Vagina (tissue), 2 donors: ENCODE data around the gene NCKAP1. TPM values are rescaled to one million over a fixed set of nuclear protein-coding genes. Genes with fewer than 3 reads are reported as not detected.

Experiments
- DNase-seq, 2 donors: peaks; one replicate each; pipeline ENCODE4 v3.0.0-alpha.2; 2017; ENCODE audit errors: extremely low spot score in 2 of 2
- H3K27ac ChIP-seq: fragments of 200-600 bp; sonication (generic); one replicate; pipeline ENCODE4 v1.5.1; 2019
- H3K27me3 ChIP-seq: fragments of 200-600 bp; sonication (generic); one replicate; pipeline ENCODE4 v1.5.1; 2019
- H3K36me3 ChIP-seq, 2 donors: fragments of 200-600 bp; sonication (generic); one replicate each; pipeline ENCODE4 v1.5.1; 2017 to 2019
- H3K4me1 ChIP-seq: fragments of 200-600 bp; sonication (generic); one replicate; pipeline ENCODE4 v1.5.1; 2019
- H3K4me3 ChIP-seq, 2 donors: fragments of 200-600 bp; sonication (generic); 1 replicate in 1 of 2; 2 replicates in 1 of 2; pipeline ENCODE4 v1.5.1; 2016 to 2019
- H3K9me3 ChIP-seq: fragments of 200-600 bp; sonication (generic); one replicate; pipeline ENCODE4 v1.5.1; 2019
- POLR2A ChIP-seq, 2 donors: fragments of 450-650 bp; IDR thresholded peaks; one replicate each; pipeline ENCODE4 v1.6.1; 2017; ENCODE audit warnings: antibody characterized with exemption in 2 of 2, mild to moderate bottlenecking in 2 of 2, moderate library complexity in 2 of 2
- POLR2AphosphoS5 ChIP-seq, 2 donors: sonication (generic); formaldehyde crosslinking; IDR thresholded peaks; one replicate each; pipeline ENCODE4 v1.9.0; 2017; ENCODE audit warnings: antibody characterized with exemption in 2 of 2, mild to moderate bottlenecking in 2 of 2, low read depth in 1 of 2; ENCODE audit not compliant: insufficient read depth in 1 of 2
- intact Hi-C: fragments of 100-400 bp; cut with DNase I; formaldehyde crosslinking; loops from one replicate; pipeline ENCODE4 v1.15.1; 2023
- total RNA-seq: library from RNA; depleted of rRNA; stranded (reverse); fragments of >200 nt; gene quantifications from one replicate; pipeline ENCODE4 v1.2.3, GENCODE V29; 2016
- TF ChIP-seq, protein P1 (sequence below), 3 experiments: fragments of 450-650 bp in 2 of 3; fragments of 200-600 bp in 1 of 3; sonication (generic) in 1 of 3; IDR thresholded peaks; one replicate each; pipeline ENCODE4 v1.5.1; 2017 to 2019; ENCODE audit warnings: antibody characterized with exemption in 3 of 3, mild to moderate bottlenecking in 2 of 3, moderate library complexity in 2 of 3

The NCKAP1 gene
- total RNA-seq, 1 donor from 2014 or later: 135 TPM

DNA sequence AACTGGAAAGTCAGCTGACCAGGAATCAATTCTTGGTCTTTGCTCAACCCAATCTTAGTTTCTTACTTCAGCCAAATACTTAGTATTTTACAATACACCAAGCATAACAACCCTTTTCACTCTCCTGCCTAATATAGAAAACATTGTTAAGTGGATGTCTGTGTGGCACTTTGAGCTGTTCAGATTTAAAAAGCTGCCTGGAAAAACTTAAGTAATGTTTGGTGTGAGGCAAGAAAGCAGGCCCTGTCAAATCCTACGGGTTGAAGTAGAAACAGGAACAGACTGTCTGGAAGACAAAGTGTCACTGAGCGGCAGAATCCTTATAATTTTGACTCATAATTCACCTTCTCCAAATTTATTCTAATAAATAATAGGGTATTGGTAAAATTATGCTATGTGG is 134.7 kb downstream of the NCKAP1 start:
- no peak for TF ChIP-seq POLR2A (IDR thresholded peaks at IDR 0.05)
- TF ChIP-seq, protein P1, sequence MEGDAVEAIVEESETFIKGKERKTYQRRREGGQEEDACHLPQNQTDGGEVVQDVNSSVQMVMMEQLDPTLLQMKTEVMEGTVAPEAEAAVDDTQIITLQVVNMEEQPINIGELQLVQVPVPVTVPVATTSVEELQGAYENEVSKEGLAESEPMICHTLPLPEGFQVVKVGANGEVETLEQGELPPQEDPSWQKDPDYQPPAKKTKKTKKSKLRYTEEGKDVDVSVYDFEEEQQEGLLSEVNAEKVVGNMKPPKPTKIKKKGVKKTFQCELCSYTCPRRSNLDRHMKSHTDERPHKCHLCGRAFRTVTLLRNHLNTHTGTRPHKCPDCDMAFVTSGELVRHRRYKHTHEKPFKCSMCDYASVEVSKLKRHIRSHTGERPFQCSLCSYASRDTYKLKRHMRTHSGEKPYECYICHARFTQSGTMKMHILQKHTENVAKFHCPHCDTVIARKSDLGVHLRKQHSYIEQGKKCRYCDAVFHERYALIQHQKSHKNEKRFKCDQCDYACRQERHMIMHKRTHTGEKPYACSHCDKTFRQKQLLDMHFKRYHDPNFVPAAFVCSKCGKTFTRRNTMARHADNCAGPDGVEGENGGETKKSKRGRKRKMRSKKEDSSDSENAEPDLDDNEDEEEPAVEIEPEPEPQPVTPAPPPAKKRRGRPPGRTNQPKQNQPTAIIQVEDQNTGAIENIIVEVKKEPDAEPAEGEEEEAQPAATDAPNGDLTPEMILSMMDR (IDR thresholded peaks at IDR 0.05): no peak
- no peak for DNase-seq
- no peak overlapping the region for H3K27ac ChIP-seq
- H3K4me3 ChIP-seq: no peak overlapping the region
- no peaks in the 10 kb centered on the region for H3K4me1 ChIP-seq
- intact Hi-C loops: no loop called here
- H3K36me3 ChIP-seq: no peaks in the 10 kb centered on the region
- H3K9me3 ChIP-seq: no peaks in the 10 kb centered on the region
- H3K27me3 ChIP-seq: no peaks in the 10 kb centered on the region

DNA sequence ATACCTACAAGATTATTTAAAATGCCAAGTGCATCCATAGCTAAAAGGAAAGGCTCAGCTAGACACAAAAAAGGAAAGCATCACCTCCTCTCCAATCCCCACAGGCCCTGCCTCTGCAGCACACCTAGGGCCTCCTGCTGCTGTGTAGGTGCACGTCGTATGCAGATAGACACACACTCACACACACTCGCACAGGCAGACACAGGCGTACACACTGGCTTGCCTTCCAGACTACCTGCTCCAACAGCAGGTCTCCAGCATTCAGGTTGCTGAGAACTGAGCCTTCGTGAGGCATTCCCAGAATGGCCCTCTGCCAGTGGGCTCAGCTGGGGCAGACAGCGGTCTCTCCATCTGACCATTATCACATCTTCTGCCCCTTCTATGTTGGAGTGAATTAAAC is 136.5 kb downstream of the NCKAP1 start:
- H3K27ac ChIP-seq: no peak overlapping the region
- TF ChIP-seq POLR2A (IDR thresholded peaks at IDR 0.05) (no peak), POLR2AphosphoS5 (IDR thresholded peaks at IDR 0.05; ENCODE audit: insufficient read depth in 1 of 2, low read depth in 1 of 2) (no peak)
- TF ChIP-seq, protein P1 (IDR thresholded peaks at IDR 0.05): no peak
- H3K27me3 ChIP-seq: no peaks in the 10 kb centered on the region
- no peaks in the 10 kb centered on the region for H3K9me3 ChIP-seq
- intact Hi-C loops: no loop called here
- no peak overlapping the region for H3K4me3 ChIP-seq
- DNase-seq: no peak
- no peaks in the 10 kb centered on the region for H3K4me1 ChIP-seq
- no peaks in the 10 kb centered on the region for H3K36me3 ChIP-seq

DNA sequence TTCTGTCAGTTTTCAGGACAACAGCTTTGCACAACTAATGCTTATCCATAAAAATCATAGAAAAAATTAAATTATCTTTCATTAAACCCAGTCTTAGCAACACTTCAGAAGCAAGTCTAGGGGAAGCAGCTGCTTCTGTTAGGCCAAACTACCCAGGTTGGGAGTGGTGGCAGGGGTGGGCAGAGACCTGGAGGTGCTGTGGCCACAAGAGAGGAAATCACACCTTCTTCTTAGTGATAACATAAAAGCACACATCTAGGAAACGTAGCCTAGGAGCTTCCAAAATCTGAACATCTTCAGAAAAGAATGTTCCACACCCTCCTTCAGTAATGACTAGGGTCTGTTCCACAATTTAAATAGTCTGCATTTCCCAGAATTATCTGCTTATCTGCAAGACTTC is 139.5 kb downstream of the NCKAP1 start:
- H3K4me1 ChIP-seq: no peaks in the 10 kb centered on the region
- intact Hi-C loops: no loop called here

DNA sequence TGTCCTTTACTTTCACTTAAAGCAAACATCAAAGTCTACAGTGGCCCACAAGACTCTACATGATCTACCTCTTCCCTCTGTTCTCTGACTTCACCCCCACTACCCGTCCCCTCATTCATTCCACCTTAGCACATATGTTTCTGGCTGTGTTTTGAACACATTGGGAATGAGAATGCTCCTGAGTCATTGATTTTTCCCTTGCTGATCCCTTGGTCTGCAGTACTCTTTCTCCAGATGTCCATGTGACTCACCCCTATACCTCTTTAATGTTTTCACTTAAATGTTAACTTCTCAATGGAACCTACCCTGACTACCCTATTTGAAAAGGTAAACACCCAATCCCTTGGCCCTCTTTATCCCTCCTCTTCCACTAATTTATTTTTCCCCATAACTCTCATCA is 141.1 kb downstream of the NCKAP1 start:
- no peaks in the 10 kb centered on the region for H3K27me3 ChIP-seq
- intact Hi-C loops: no loop called here
- TF ChIP-seq POLR2A (IDR thresholded peaks at IDR 0.05): no peak
- TF ChIP-seq, protein P1 (IDR thresholded peaks at IDR 0.05): no peak
- TF ChIP-seq POLR2AphosphoS5 (IDR thresholded peaks at IDR 0.05; ENCODE audit: insufficient read depth in 1 of 2, low read depth in 1 of 2): no peak
- no peak for DNase-seq
- H3K4me3 ChIP-seq: no peak overlapping the region
- H3K27ac ChIP-seq: no peak overlapping the region
- no peaks in the 10 kb centered on the region for H3K36me3 ChIP-seq
- H3K4me1 ChIP-seq: no peaks in the 10 kb centered on the region
- no peaks in the 10 kb centered on the region for H3K9me3 ChIP-seq

More for the DNA sequence above, 139.5 kb downstream of the NCKAP1 start:
- DNase-seq: no peak
- no peak overlapping the region for H3K27ac ChIP-seq
- no peak overlapping the region for H3K4me3 ChIP-seq
- TF ChIP-seq, protein P1 (IDR thresholded peaks at IDR 0.05): no peak
- TF ChIP-seq POLR2AphosphoS5 (IDR thresholded peaks at IDR 0.05; ENCODE audit: insufficient read depth in 1 of 2, low read depth in 1 of 2) (no peak), POLR2A (IDR thresholded peaks at IDR 0.05) (no peak)
- H3K36me3 ChIP-seq: no peaks in the 10 kb centered on the region
- H3K9me3 ChIP-seq: no peaks in the 10 kb centered on the region
- no peaks in the 10 kb centered on the region for H3K27me3 ChIP-seq

DNA sequence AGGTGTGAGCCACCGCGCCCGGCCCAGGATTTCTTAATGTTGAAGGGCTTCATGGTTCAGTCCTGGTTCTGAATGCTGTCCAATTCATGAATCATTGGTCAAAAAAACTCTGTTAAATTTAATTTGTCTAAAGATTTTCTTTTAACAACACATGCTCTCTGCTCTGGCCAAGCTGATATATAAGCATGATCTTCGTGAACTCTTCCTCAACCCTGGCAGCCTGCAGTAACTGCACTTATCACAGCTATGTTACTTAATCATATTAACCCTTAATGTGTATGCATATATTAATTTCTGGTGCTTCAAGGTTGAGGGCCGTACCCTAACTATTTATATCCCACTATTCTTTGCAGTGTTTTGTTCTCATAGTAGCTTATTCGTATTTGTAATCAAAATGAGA is 142.5 kb downstream of the NCKAP1 start:
- H3K27me3 ChIP-seq: no peaks in the 10 kb centered on the region
- H3K9me3 ChIP-seq: no peaks in the 10 kb centered on the region
- H3K27ac ChIP-seq: no peak overlapping the region
- H3K4me1 ChIP-seq: no peaks in the 10 kb centered on the region
- H3K36me3 ChIP-seq: no peaks in the 10 kb centered on the region
- no peak for TF ChIP-seq POLR2AphosphoS5 (IDR thresholded peaks at IDR 0.05; ENCODE audit: insufficient read depth in 1 of 2, low read depth in 1 of 2)
- intact Hi-C loops: no loop called here
- H3K4me3 ChIP-seq: no peak overlapping the region
- DNase-seq: no peak

DNA sequence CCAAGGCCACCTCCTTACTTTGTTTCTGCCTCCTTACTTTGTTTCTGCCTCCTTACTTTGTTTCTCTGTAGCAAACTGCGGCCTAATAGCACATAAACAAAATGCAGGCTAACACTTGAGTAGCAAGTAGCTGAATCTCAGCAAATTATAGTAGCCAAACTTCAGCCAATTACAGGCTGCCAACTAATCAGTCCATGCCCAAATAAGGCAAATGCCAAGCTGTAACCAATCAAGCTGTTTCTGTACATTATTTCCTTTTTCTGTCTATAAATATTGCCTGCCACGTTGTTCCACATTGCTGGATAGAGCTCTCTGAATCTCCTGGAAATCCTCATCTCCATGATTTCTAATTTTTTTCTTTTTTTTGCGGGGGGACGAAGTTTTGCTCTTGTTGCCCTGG is 143.1 kb downstream of the NCKAP1 start:
- intact Hi-C loops: no loop called here
- no peaks in the 10 kb centered on the region for H3K9me3 ChIP-seq
- H3K4me3 ChIP-seq: no peak overlapping the region
- DNase-seq: no peak
- H3K27me3 ChIP-seq: no peaks in the 10 kb centered on the region
- H3K4me1 ChIP-seq: no peaks in the 10 kb centered on the region
- H3K36me3 ChIP-seq: no peaks in the 10 kb centered on the region
- TF ChIP-seq POLR2A (IDR thresholded peaks at IDR 0.05): no peak
- TF ChIP-seq POLR2AphosphoS5 (IDR thresholded peaks at IDR 0.05; ENCODE audit: insufficient read depth in 1 of 2, low read depth in 1 of 2): no peak
- TF ChIP-seq, protein P1 (IDR thresholded peaks at IDR 0.05): no peak
- H3K27ac ChIP-seq: no peak overlapping the region
